Fibroblast of pulmonary artery (primary cell): ENCODE results near the gene MOGAT1.

Experiments
- DNase-seq: peaks from one replicate; pipeline ENCODE4 v3.0.0-alpha.2; 2010; ENCODE audit warnings: low read depth
- H3K4me3 ChIP-seq: replicated peaks from 2 replicates; pipeline ENCODE4 v1.5.1; 2011; ENCODE audit warnings: low read depth, mild to moderate bottlenecking, control low read depth, low read length, moderate library complexity
- TF ChIP-seq, protein P1 (sequence below): IDR thresholded peaks from 2 replicates; pipeline ENCODE4 v1.5.1; 2011; ENCODE audit warnings: mild to moderate bottlenecking, control low read depth, low read length, inconsistent platforms; ENCODE audit errors: missing control alignments

MOGAT1 gene

DNA sequence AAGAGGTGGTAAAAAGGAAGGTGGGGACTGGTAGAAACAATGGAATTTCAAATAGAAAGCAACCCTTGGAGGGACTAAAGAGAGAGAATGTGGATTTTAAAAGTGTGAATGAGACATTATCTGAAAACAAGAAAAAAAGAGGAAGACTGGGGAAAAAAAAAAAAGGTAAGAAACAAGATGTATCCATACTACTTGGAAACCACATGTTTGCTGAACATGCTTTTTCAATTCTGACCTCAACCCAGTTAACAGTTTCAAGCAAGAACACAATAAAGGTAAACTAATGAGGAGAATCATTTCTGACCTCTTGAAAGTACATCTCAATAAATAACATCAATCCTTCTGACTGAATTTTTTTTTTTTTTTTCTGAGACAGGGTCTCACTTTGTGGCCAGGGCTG, 18.2 kb upstream of the MOGAT1 start:
- no peak overlapping the region for H3K4me3 ChIP-seq
- DNase-seq: no peak
- TF ChIP-seq, protein P1, sequence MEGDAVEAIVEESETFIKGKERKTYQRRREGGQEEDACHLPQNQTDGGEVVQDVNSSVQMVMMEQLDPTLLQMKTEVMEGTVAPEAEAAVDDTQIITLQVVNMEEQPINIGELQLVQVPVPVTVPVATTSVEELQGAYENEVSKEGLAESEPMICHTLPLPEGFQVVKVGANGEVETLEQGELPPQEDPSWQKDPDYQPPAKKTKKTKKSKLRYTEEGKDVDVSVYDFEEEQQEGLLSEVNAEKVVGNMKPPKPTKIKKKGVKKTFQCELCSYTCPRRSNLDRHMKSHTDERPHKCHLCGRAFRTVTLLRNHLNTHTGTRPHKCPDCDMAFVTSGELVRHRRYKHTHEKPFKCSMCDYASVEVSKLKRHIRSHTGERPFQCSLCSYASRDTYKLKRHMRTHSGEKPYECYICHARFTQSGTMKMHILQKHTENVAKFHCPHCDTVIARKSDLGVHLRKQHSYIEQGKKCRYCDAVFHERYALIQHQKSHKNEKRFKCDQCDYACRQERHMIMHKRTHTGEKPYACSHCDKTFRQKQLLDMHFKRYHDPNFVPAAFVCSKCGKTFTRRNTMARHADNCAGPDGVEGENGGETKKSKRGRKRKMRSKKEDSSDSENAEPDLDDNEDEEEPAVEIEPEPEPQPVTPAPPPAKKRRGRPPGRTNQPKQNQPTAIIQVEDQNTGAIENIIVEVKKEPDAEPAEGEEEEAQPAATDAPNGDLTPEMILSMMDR: no peak

DNA sequence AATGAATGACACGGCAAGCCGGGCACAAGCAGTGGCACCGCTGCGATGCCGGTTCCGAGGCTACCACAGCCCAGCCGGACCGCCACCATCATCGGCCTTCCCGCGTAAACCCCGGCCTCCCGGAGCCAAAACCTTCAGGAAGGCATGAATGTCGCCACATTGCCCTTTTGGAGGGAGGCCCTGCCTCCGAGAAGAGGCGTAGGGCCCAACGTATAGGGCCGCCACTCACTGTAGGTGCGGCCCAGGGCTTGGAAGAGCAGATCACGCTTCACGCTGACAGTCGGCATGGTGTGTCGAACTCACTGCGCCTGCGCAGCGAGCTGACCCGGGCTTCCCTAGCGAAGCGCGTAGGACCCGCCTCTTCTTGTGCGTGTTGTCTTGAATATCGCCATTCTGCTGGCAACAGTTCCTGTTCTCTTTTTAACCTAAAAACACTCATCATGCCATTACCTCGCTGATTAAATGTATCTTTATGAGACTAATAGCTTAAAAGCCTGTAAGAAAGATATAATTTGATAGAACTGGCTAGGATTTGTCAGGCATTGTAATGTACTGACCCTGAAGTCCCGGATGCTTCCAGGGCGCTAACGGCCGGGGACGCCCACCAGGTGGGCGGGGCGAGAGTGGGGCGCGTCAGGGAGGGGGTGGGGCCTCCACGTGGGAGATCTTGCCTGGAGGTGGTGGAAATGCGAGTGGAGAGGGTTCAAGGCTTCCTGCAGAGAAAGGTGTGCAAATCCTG, 15.5 kb upstream of the MOGAT1 start, which contains the start of gene FARSB:
Gene FARSB, minus strand, starts transcription at position 306 of the 739 bp plus-strand sequence. Its CDS starts 19 bp downstream, at position 287.
- TF ChIP-seq, protein P1: no peak
- H3K4me3 ChIP-seq: peak within 1 kb of the TSS; percentile 99
- peak; percentile 97 for DNase-seq

DNA sequence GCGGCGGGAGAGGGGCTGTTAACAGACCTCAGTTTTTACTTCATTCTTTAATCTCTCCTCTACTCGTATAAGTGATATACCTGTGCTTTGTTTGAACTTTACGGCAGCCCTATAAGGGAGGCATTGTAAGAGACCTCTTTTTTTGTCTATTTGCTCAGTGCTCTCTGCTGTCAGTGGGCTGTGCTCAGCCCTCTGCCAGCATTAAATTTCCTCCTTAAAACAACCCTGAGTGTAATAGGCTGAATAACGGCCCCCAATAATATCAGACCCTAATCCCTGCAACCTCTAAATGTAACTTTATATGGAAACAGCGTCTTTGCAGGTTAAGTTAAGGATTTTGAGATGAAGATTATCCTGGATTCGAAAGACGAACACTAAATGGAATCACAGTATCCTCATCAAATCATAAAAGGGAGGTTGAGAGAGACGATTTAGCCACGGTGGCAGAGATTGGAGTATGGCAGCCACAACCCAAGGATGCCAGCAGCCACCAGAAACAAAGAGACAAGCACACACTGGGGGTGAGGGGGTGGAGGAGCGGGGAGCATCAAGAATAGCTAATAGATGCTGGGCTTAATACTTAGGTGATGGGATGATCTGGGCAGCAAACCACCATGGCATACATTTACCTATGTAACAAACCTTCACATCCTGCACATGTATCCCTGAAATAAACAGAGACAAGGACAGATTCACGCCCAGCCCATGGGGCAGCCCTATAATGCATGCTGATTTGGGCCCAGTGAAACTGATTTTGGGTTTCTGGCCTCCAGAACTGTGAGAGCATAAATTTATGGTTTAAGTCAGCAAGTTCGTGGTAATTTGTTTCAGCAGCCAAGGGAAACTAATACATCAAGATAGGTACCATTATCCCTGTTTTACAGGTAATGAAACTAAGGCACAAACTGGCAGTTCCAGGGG, 14.7 kb upstream of the MOGAT1 start:
- DNase-seq: no peak
- TF ChIP-seq, protein P1: no peak

DNA sequence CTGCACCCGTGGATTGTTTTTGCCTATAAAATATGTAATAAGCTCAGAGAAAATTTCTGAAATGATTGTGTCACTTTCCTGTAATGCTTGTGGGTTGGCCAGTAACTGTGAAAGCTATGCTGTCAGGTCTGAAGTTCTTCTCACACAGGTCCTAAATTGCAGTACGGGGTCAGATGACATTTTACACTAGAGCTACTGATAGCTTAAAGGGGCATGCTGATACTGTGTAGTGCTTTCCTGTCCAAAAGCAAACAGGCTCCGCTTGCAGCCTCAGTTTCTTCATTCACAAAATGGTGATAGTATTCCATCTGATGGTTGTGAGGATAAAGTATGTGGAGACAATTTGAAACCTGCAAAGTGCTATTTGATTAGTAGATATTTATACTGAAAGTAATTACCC, 8.0 kb upstream of the MOGAT1 start:
- TF ChIP-seq, protein P1: no peak
- H3K4me3 ChIP-seq: no peak overlapping the region

More for the DNA sequence above, 14.7 kb upstream of the MOGAT1 start:
- H3K4me3 ChIP-seq: peak overlapping the region; percentile 99

DNA sequence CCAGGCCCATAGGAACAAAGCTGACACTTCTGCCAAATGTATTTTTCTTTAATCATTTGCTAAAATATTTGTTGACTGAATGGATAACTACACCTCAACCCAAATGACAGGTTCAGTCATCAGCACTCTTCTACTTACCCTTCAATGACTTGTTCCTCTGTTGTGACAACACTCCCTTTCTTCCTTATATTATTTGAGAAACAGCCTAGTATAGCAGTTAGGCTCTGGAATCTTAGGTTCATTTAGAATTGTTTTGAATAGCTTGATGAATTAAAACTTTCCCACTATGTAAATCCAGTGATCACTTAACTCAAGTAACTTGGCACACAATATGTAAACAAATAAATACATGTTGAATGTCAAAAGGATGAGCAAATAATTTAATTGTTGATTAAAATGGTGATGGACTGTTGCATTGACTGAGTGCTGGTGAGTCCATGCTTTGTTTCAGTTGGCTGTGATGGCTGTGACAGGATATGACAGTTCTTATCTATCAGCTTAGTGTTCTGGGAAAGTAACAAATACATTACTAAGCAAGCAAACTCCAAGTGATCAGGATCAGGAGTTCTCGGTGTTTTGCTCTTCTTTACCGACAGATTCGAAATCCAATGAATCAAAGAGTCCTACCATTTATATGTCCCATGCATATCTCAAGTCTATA, 2.8 kb upstream of the MOGAT1 start:
- no peak for DNase-seq
- H3K4me3 ChIP-seq: no peak overlapping the region

More for the DNA sequence above, 8.0 kb upstream of the MOGAT1 start:
- DNase-seq: no peak

DNA sequence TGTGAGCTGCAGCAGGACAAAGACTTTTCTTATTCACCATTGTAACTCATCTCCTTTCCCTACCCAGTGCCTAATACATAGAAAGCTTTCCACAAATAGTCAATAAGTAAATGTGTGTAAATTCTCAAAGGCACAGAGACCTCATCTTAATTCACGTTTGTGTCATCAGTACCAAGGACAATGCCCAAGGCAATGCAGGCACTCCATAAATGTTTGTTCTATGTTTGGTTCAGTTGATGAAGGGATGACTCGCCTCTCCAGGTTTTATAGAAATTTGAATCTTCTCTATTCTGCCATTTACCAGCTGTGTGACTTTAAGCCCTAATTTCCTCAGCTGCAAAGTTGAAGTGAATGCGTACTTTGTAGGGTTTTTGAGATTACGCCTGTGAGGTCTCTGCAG, 2.1 kb upstream of the MOGAT1 start:
- DNase-seq: no peak
- TF ChIP-seq, protein P1: no peak
- H3K4me3 ChIP-seq: no peak overlapping the region

More for the DNA sequence above, 2.8 kb upstream of the MOGAT1 start:
- TF ChIP-seq, protein P1: no peak
